ENCODE measurements around the gene NEB.
"Not testable (repeated sequence)": the region's sequence is repeated elsewhere in the genome, so short reads cannot be mapped to it uniquely, and the experiment has no call there.

NEB gene

DNA sequence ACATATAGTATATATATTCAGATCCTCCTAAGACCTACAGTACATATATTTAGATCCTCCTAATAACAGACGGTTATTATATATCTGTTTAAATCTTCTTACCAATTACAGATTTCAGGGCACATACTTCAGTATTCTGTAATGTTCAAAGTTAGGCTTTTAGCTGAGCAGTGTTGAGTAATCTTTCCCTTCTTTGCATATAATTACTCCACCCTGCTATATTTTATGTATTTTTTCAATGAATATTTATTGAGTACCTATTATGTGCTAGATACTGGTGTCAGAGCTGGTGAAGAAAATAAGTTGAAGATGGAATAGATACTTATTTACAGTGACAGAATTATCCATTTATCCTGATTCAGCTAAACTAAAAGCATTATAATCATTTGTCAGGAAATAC is 84.9 kb downstream of the NEB start:
- DNase-seq: no peak

DNA sequence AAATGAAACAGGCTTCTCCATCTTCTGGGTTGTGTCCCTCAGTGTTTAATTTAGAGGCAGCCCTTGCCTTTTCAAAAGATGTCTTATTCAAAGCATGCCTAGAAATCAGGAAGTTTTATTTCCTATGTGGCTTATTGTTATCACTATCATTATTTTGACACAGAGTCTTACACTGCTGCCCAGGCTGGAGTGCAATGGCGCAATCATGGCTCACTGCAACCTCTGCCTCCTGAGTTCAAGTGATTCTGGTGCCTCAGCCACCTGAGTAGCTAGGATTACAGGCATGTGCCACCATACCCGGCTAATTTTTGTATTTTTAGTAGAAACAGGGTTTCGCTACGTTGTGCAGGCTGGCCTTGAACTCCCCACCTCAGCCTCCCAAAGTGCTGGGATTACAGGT is 87.8 kb downstream of the NEB start:
- DNase-seq: not testable (repeated sequence)

DNA sequence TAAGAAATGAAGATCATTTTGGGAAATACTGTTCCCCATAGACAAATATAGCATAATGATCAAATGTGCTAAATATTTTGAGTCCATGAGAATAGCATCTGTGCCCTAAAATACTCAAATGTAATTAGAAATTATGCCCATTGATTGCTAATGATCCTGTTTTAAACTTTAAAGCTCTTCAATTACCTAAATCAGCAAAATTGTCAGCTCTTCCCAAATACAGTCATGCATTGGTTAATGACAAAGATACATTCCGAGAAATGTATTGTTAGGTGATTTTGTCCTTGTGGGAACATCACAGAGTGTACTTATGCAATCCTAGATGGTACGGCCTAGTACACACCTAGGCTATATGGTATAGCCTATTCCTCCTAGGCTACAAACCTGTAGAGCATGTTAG is 89.7 kb downstream of the NEB start:
- no peak for DNase-seq

DNA sequence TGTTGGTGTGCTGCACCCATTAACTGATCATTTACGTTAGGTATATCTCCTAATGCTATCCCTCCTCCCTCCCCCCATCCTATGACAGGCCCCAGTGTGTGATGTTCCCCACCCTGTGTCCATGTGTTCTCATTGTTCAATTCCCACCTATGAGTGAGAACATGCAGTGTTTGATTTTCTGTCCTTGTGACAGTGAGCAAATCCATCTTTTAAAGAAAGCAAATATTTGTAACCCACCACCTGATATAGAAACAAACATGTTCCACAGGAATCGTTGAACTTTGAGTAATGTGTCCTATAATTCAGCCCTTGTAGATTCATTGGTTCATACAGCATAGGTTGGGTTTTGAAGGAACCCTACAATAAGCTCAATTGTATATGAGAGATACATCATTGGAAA is 92.4 kb downstream of the NEB start:
- not testable (repeated sequence) for DNase-seq

DNA sequence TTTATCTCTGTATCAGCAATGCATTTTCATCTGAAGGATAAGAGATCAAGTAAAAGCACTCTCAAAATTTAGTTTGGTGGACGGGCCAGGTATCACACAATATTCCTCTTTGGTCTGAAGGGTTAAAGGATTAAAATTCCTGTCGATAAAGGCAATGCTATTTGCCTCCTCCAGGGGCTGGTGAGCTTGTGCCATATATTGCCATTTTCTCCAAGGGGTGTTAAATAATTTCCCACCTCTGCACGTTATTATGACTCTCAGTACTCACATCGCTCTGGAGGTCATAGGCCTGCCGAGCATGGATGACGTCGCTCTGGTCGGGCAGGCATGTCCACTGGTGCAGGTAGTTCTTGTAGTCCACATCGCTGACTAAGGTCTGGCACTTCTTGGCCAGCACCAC is 94.2 kb downstream of the NEB start:
- DNase-seq: no peak

DNA sequence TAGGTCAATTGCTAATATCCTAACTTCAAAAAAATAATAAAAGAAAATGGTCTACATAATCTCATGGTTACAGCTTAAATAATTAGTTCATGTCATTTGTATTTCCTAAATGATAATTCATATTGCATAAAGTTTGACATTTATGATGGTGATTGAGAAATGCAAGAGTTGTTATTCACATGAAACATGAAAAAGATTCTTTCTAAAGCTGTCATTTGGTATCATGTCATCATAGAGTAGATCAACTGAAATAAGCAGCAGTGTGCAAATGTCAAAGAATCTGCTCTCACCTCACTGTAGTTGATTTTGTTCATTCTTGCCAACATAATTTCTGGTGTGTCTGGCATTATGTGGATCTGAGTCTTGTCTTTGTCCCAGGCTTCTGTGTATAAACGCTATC is 95.3 kb downstream of the NEB start:
- no peak for DNase-seq

DNA sequence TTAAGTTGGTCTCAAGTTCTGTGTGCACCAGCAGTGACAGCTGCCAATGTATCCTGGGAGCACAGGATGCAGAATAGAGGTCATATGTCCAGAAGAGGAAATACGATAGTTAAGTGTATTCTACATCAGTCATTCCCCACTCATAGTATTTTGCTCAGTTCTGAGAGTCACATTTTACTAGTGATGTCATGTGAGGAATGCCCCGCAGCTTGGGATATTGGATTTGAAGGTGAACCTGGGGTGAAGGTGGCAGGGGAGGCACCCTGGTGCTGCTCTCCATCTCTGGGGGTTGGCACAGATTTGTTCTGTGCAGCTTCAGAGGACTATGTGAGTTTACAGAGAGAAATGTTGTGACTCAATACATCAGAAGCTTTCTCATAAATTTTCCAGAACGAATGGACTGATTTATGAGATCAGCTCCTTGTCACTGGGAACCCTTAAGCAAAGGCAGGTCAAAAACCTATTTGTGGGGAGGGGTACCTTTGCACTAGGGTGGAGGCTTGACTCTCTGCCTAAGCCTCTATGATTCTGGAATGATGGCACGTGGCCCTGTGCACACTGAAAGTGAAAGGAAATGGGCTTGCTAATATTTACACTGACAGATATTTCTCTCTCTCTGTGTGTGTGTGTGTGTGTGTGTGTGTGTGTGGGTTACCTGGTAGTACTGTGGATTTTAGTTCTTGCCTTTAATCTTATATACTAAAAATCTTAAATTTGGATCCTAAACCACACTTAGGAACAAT is 95.9 kb downstream of the NEB start:
- peak; percentile 17 to 36 for DNase-seq

DNA sequence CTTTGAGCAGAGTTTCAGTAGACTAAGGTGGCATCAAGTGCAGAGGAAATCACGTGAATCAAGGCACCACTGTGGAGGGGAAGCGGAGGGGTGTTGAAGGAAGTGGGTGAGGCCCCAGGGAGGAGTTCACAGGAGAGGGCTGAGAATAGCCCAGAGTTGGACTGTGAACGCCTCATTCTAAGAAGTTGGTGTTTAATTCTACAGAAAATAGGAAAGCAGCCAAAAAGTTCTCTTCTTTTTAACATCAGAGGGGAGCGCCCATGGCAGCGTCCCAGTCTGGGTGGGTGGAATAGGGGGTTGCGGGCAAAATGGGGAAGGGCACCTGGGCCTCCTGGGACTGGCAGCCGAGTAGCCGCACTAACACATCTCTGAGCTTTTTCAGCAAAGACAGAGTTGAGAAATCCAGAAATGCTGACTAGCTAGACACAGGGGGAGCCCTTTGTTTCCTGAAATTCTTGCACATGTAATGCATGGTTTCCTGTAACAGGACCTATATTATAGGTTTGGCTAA is 97.0 kb downstream of the NEB start:
- peak; percentile 35 to 49 for DNase-seq

DNA sequence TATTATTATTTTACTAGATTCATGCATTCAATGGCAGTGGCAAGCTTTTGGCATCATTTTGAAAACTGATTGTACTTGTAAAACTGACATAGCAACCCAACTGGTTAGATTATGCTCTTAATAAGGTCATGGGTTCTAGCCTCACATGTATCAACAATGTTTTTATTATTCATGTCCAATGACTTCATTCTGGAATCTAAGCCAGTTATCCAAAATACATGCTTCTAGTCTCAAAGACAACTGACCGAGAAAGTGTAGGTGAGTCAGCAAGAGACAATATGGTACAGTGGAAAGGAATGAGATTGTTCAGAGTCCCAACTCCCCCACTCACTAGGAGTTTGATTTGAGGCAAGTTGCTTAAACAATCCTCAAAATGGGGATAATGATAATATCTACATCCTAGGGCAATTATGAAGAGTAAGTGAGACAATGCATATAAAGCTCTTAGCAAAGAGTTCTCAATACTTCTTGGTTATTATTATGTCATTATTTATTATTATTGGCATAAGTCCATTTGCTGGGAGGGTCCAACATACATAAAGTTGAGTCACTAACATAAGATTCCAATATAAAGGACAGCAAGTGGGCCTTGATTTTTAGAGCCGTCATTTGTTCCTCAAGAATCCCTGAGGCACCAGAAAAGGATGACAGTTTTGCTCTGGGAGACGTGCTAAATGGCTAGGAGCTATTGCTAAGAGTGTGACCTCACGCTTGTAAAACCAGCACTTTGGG is 99.4 kb downstream of the NEB start:
- no peak for DNase-seq

DNA sequence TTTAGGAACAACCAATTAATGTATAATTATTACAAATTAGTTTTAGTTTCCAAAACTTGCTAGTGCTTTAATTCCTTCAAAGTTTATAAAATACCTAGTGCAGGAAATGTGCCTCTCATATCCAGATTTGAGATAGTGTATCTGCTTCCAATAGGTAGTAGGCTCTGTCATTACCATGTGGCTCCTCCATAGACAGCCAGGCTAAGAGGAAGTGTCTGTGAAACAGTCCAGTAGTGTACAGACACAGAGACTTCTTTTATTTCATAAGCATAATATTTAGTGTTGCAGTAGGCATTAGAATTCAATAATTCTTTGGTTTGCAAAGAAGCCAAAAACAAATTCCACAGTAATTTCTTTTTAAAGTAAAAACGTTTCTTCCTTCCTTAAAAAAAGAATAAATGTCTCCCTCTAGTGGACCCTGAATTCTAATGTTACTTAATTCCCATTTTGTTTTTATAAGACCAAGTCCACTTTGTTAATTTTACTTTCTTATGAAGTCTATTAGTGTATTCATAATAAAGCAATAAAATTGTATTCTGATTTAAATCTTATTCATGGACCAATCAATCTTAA is 101.2 kb downstream of the NEB start:
- DNase-seq: no peak

DNA sequence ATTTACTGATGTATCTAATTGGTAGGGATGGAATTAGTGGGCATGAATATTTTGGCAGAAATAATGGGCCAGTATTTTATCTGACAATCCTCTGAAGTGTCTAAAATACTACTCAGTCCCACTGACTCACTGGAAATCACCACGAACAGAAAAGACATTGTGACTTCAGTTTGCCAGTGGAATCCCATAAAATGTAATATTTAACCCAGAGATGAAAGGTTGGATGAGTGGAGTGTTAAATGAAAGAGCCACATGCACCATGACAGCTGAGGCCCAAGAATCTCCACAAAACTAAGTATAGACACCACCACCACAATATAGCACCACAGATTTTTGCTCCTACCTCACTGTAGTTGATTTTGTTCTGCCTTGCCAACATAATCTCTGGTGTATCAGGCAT is 103.9 kb downstream of the NEB start:
- no peak for DNase-seq

DNA sequence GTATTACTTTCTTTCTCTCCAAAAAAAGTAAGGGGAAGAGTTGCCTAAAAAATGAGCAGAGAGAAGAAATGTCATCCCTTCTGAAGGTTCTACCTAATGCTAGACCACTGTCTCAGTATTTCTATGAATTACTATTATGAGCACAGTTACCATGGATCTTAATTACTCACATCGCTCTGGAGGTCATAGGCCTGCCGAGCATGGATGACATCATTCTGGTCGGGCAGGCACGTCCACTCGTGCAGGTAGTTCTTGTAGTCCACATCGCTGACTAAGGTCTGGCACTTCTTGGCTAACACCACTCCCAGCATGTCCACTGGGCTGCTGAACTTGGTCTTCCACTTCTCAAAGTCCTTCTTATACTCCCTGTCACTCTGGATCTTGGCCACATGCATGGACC is 106.9 kb downstream of the NEB start:
- DNase-seq: no peak

DNA sequence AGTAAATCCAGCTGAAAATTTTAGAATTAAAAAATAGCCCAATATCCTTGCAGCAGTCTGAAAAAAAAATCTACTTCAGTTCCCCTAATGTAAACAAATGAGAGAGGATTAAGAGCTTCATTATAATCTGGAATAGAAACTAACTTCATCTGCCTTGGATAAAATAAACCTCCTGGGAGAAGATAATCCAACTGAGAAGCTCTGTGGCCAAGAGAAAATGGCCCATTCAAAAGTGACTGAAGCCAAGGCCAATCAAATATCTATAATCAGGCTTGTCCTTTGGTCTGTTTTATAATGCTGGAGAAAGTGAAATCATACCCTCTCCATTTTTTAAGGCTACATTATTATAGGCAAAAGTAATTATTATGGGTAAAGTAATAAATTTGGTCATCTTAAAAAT is 110.0 kb downstream of the NEB start:
- no peak for DNase-seq

DNA sequence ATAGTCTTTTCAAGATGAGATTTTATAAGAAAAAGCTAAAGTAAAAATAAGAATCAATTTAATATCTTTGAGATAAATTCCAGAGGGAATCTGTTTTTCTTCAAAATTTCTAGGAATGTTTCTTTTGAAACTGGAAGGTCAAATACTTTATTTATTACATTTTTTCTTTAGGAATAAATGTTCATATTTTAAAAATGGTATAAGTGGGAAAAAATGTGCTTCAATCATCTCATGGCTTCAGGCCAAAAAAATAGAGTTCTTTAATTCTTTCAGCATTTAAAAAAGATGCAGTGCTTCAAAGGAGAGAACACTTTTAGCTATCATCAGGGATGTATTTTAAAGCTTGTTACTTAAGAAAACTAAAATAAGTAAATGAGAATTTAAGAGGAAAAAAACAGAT is 110.6 kb downstream of the NEB start:
- no peak for DNase-seq

DNA sequence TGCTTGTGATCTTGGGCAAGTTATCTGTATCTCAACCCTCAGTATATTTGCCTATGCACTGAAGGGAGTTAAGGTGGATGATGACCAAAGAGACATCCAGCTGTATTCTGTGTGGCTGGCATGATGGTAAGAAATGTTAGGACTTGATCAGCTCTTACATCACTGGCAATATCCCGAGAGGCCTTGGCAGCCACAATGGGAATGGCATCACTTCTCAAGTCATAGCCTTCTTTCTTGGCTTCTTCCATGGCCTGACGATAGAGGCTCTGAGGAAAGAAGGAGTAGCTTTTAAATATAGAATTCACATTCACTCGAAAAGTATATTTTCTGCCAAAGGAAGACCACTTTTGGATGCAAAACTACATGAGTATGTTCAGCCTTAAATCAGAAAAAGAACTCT is 113.5 kb downstream of the NEB start:
- DNase-seq: no peak

DNA sequence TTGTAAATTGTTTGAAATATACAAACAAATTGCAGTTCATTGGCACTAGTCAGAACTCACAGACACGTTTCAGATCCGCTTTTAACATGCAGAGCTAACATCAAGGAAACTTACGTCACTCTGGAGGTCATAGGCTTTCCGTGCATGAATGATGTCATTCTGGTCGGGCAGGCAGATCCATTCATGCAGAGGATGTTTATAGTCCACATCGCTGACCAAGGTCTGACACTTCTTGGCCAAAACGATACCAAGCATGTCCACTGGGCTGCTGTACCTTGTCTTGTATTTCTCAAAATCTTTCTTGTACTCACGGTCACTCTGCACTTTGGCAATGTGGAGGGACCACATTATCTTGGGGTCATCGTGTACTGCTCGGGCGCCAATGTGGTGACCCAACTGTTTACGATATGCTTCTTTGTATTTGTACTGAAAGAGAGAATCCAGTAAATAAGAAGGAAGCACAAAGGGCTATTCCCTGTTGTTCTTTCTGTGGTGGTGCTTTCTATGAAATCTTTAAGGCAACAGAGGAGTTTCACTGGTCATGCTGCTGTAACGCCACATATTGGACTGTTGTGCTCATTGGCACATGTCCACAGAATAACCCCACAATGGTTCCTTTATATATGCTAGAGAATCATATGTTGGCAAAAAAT is 114.8 kb downstream of the NEB start:
- no peak for DNase-seq

DNA sequence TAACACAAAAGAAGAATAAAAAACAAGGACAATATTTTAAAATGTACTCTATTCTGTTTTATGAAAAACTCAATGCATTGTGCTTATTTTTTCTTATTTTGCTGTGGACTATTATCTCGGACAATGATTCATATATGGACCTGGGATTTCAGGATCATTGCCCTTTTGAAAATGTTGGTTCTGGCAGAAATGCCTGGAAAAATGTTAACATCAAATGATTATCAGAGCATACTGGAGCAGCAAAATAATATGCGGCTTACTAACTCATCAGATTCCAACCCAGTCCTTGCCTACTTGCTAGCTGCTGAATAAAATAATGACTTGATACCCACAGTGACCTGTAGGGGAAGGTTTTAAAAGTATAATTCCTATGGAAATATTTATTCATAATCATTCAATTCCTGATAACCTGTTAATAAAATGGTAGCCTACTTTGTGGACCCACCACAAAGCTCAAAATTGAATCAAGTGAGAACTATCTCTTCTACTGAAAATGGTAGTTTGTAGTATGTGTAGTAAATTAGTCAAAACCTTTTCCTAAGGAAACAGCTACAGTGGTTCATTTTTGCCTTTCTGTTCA is 117.4 kb downstream of the NEB start:
- no peak for DNase-seq

DNA sequence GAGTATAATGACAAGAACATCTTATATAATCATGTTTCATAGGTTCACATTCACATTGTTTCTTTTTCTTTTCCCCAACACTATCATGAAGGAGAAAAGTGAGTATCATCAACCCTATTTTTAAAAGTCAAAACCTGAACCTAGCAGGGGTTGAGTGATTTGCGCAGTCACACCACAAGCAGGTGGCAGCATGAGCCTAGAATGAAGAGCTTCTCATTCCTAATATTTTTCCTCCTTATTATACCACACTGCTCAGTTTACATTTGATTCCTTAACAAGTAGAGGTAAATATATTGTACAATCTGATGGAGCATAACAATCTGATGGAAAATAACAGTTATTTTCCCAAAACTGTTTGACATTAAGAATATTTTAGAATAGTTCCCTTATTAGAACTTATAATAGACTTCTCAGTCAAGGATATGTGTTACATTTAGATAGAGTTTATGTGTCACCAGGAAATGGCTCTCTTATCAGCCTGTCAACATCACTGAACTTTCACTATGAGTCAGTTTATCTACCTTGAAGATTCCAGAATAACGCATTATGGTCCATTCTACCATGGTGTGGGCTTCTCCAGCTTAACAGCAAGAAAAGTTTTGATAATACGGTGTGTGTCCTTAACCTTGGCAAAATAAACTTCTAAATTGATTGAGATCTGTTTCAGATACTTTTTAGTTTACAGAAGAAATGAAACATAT is 119.5 kb downstream of the NEB start:
- no peak for DNase-seq

DNA sequence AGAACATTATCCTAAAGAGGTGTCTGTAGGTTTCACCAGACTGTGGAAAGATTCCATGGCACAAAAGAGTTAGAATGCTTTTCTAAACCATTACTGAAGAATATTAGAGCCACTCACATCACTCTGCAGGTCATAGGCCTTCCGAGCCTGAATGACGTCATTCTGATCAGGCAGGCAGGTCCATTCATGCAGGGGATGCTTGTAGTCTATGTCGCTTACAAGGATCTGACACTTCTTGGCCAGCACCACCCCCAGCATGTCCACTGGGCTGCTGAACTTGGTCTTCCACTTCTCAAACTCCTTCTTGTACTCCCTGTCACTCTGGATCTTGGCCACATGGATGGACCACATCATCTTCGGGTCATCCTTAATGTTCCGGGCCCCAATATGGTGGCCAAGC is 120.1 kb downstream of the NEB start:
- DNase-seq: no peak

DNA sequence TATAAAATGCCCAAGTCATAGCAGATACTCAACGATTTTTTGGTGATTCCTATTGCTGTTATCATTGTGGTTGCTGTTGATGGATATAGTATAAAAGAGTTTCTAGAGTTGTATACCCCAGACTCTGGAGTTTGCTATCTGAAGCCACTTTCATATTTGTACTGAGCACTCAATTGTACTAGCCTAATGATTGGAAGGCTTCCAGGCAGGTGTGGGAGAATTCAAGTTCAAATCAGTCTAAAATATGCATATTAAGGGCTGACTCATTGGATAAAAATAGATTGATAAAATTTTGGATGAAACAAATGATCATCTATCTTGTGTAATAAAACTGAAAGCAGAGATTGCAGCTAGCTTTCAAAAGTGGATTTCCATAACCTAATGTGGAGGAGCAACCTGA is 122.9 kb downstream of the NEB start:
- DNase-seq: no peak

DNA sequence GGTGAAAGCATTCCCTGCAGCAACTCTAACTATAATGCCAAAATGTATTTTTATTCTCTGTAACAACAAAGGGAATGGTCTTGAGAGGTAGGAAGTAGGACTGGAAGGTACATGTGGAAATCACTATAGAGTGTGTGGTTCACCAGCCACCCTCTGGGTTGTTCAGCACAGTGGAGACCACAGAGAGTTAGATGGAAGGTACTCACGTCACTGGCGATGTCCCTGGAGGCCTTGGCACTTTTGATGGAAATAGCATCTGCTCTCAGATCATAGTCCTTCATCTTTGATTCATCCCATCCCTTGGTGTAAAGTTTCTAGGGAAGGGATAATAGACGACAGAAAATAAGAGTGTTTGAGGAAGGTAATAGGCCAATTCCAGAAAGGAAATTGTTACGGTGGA is 124.0 kb downstream of the NEB start:
- DNase-seq: no peak

DNA sequence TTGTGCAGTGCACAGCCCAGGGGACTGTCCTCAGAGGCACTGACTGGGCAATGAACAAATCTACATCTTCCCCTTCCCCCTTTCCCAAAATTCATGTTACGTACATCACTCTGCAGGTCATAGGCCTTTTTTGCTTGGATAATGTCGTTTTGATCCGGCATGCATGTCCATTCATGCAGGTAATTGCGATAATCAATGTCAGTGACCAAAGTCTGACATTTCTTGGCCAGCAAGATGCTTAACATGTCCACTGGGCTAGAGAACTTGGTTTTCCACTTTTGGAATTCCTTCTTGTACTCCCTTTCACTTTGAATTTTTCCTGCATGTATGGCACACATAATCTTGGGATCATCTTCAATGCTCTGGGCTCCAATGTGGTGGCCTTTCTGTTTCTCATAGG is 124.6 kb downstream of the NEB start:
- DNase-seq: no peak
